Activated T-cell treated with anti-CD3 and anti-CD28 coated beads, Interleukin-2, amount 50 U/mL, for 4 hours (primary cell): ENCODE measurements around the gene ARL4A. TPM values are rescaled to one million over a fixed set of nuclear protein-coding genes. Genes with fewer than 3 reads are reported as not detected.
"Not testable (repeated sequence)": the region's sequence is repeated elsewhere in the genome, so short reads cannot be mapped to it uniquely, and the experiment has no call there.

Source experiments
- ATAC-seq, 2 donors: fragments of 200-7000 bp; cut with Tn5 transposase; one replicate each; pipeline ENCODE4 v1.10.0; 2021
- DNase-seq: peaks from one replicate; pipeline ENCODE4 v3.0.0-alpha.2; 2020
- H3K27me3 Mint-ChIP-seq: one replicate; pipeline ENCODE4 v1.8.0; 2021; ENCODE audit warnings: low read depth, mixed read lengths
- H3K36me3 Mint-ChIP-seq: one replicate; pipeline ENCODE4 v1.8.0; 2022; ENCODE audit warnings: mixed read lengths; ENCODE audit not compliant: insufficient read depth
- H3K4me1 Mint-ChIP-seq: one replicate; pipeline ENCODE4 v1.8.0; 2021; ENCODE audit warnings: low read depth, mixed read lengths
- H3K4me3 Mint-ChIP-seq: one replicate; pipeline ENCODE4 v1.8.0; 2021; ENCODE audit warnings: mild to moderate bottlenecking, moderate library complexity, mixed read lengths
- H3K9me3 Mint-ChIP-seq: one replicate; pipeline ENCODE4 v1.8.0; 2021; ENCODE audit warnings: mixed read lengths
- total RNA-seq, 3 donors: library from RNA; stranded (reverse); gene quantifications; one replicate each; pipeline ENCODE4 v1.2.1, GENCODE V29; 2021

ARL4A gene
- total RNA-seq, 3 donors from 2014 or later, result 10.9 to 14.5 (median 11.8) TPM

DNA sequence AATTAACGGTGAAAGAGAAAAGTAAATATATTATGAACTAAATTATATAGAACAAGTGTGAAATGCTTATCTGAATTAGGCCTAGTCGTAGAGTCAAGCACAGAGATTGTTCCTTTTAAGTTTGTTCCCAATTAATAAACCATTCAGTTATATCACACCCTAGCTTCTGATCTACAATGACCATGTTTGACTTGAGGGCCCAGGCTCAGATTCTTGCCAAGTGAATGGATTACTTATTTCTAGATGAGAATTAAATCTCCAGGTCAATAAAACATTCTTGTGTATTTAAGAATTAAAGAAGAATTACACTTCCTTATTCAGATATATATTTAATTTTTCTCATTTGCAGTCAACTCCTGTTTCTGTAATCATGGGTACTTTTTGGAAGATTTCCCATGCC, 37.4 kb upstream of the ARL4A start:
- H3K36me3 Mint-ChIP-seq, result no peaks in the 10 kb centered on the region
- DNase-seq, result no peak
- no peaks in the 10 kb centered on the region for H3K27me3 Mint-ChIP-seq
- ATAC-seq, result no peak
- no peak overlapping the region for H3K4me3 Mint-ChIP-seq
- no peaks in the 10 kb centered on the region for H3K4me1 Mint-ChIP-seq
- no peaks in the 10 kb centered on the region for H3K9me3 Mint-ChIP-seq

DNA sequence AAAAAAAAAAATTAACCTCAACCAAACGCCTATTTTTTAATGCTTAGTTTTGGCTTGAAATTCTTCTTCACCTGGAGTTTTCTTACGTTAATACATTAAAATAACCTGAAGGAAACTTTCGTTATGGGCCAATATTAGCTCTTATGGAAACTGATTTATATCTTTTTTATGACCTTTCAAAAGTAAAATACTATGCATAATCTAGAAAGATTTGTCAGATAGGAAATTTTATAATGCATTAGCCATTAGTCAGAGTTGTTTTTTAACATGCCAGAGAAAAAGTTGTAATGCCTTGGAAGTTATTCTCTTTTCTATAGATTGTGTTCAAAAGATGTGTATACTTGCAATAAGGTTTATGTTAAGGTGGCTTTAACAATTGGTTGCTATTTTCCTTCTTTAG, 34.3 kb upstream of the ARL4A start:
- Mint-ChIP-seq H3K27me3 (no peaks in the 10 kb centered on the region), H3K36me3 (no peaks in the 10 kb centered on the region), H3K4me1 (no peaks in the 10 kb centered on the region), H3K4me3 (no peak overlapping the region), H3K9me3 (no peaks in the 10 kb centered on the region)
- DNase-seq, result no peak
- no peak for ATAC-seq

DNA sequence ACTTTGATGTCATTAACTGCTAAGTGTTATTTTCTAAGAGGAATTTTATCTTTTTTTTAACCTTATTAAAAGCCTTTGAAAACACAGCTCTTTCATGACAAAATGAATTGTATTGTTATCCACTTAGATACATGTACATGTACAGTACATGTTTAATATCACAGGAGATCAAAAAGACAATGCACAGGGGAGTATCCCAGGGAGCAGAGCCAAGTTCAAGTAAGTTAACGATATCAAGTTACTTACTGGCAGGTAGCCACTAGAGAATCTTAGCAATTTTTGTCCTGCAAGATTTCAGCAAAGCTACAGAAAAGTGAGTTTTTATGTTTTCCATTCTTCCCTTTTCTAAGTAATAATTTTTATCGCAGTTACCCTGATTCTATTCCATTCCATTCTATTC, 33.9 kb upstream of the ARL4A start:
- Mint-ChIP-seq H3K27me3 (no peaks in the 10 kb centered on the region), H3K9me3 (no peaks in the 10 kb centered on the region), H3K4me1 (no peaks in the 10 kb centered on the region), H3K36me3 (no peaks in the 10 kb centered on the region), H3K4me3 (no peak overlapping the region)
- DNase-seq (no peak), ATAC-seq (no peak)

- Mint-ChIP-seq H3K4me1 (no peaks in the 10 kb centered on the region), H3K9me3 (no peaks in the 10 kb centered on the region), H3K27me3 (no peaks in the 10 kb centered on the region), H3K4me3 (no peak overlapping the region), H3K36me3 (no peaks in the 10 kb centered on the region)
- no peak for DNase-seq
- no peak for ATAC-seq
These were observed 32.3 kb upstream of the ARL4A start for GRCh38 chr7:12655161-12655560.

DNA sequence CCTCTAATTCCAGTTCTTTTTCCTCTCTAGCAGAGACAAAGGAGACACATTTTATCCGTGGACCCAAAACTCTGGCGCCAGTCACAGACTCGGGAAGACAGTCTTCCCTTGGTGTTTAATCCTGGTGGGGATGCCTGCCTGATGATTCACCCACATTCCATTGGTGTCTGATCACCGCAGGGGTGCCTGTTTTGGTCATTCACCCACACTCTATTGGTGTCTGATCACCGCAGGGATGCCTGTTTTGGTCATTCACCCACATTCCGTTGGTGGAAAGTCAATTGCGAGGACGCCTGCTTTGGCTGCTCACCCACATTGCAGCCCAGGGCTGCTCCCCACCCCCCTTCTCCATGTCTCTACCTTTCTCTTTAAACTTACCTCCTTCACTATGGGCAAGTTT, 27.0 kb upstream of the ARL4A start:
- not testable (repeated sequence) for H3K36me3 Mint-ChIP-seq, H3K9me3 Mint-ChIP-seq, DNase-seq, H3K4me1 Mint-ChIP-seq, ATAC-seq, H3K27me3 Mint-ChIP-seq, H3K4me3 Mint-ChIP-seq

- not testable (repeated sequence) for H3K27me3 Mint-ChIP-seq, H3K4me3 Mint-ChIP-seq, H3K9me3 Mint-ChIP-seq, H3K36me3 Mint-ChIP-seq, ATAC-seq, H3K4me1 Mint-ChIP-seq, DNase-seq
These were observed 26.4 kb upstream of the ARL4A start for GRCh38 chr7:12660986-12661385.

GRCh38 chr7:12661581-12661980, 25.9 kb upstream of the ARL4A start:
- no peak for DNase-seq
- Mint-ChIP-seq H3K27me3 (no peaks in the 10 kb centered on the region), H3K36me3 (no peaks in the 10 kb centered on the region), H3K9me3 (no peaks in the 10 kb centered on the region), H3K4me1 (no peaks in the 10 kb centered on the region), H3K4me3 (no peak overlapping the region)
- ATAC-seq, result no peak

- Mint-ChIP-seq H3K27me3 (peaks cover 1% of the 10 kb centered on the region), H3K36me3 (no peaks in the 10 kb centered on the region), H3K4me1 (peaks cover 11% of the 10 kb centered on the region), H3K4me3 (no peak overlapping the region), H3K9me3 (no peaks in the 10 kb centered on the region)
- DNase-seq (no peak), ATAC-seq (no peak)
These were observed 17.3 kb upstream of the ARL4A start for GRCh38 chr7:12670000-12670729.

GRCh38 chr7:12670743-12671520, 16.5 kb upstream of the ARL4A start:
- no peaks in the 10 kb centered on the region for H3K9me3 Mint-ChIP-seq
- no peak for DNase-seq
- peaks cover 13% of the 10 kb centered on the region for H3K4me1 Mint-ChIP-seq
- H3K36me3 Mint-ChIP-seq, result no peaks in the 10 kb centered on the region
- no peak overlapping the region for H3K4me3 Mint-ChIP-seq
- ATAC-seq, result no peak
- H3K27me3 Mint-ChIP-seq, result peaks cover 1% of the 10 kb centered on the region

- not testable (repeated sequence) for H3K27me3 Mint-ChIP-seq, H3K9me3 Mint-ChIP-seq, H3K36me3 Mint-ChIP-seq, ATAC-seq, H3K4me3 Mint-ChIP-seq, DNase-seq
- H3K4me1 Mint-ChIP-seq, result peaks cover 13% of the 10 kb centered on the region
These were observed 14.0 kb upstream of the ARL4A start for GRCh38 chr7:12673436-12673835.

GRCh38 chr7:12674053-12674452, 13.4 kb upstream of the ARL4A start:
- Mint-ChIP-seq H3K9me3 (no peaks in the 10 kb centered on the region), H3K4me3 (no peak overlapping the region), H3K36me3 (no peaks in the 10 kb centered on the region), H3K27me3 (peaks cover 1% of the 10 kb centered on the region), H3K4me1 (peaks cover 13% of the 10 kb centered on the region)
- DNase-seq (no peak), ATAC-seq (no peak)

- H3K36me3 Mint-ChIP-seq, result no peaks in the 10 kb centered on the region
- no peaks in the 10 kb centered on the region for H3K9me3 Mint-ChIP-seq
- ATAC-seq (peak; percentile 55 to 61), DNase-seq (peak; percentile 7)
- H3K4me3 Mint-ChIP-seq, result no peak overlapping the region
- H3K27me3 Mint-ChIP-seq, result peaks cover 1% of the 10 kb centered on the region
- H3K4me1 Mint-ChIP-seq, result peaks cover 13% of the 10 kb centered on the region
These were observed 12.6 kb upstream of the ARL4A start for GRCh38 chr7:12674861-12675260.

- H3K27me3 Mint-ChIP-seq, result no peaks in the 10 kb centered on the region
- ATAC-seq, result no peak
- no peak overlapping the region for H3K4me3 Mint-ChIP-seq
These were observed 3.5 kb upstream of the ARL4A start for GRCh38 chr7:12683678-12684585.

GRCh38 chr7:12684733-12685132, 2.7 kb upstream of the ARL4A start:
- Mint-ChIP-seq H3K27me3 (no peaks in the 10 kb centered on the region), H3K4me1 (peaks cover 29% of the 10 kb centered on the region), H3K4me3 (no peak overlapping the region), H3K9me3 (no peaks in the 10 kb centered on the region), H3K36me3 (no peaks in the 10 kb centered on the region)
- ATAC-seq (no peak), DNase-seq (no peak)

More at GRCh38 chr7:12683678-12684585, 3.5 kb upstream of the ARL4A start:
- no peak for DNase-seq
- H3K36me3 Mint-ChIP-seq, result no peaks in the 10 kb centered on the region
- peaks cover 23% of the 10 kb centered on the region for H3K4me1 Mint-ChIP-seq
- H3K9me3 Mint-ChIP-seq, result no peaks in the 10 kb centered on the region
